Endodermal cell (in vitro differentiated cells): ENCODE measurements around the gene ANKLE2. TPM values are rescaled to one million over a fixed set of nuclear protein-coding genes. Genes with fewer than 3 reads are reported as not detected.

Experiments used
- DNase-seq: peaks from one replicate; pipeline ENCODE4 v3.0.0-alpha.2; 2017
- H3K27ac ChIP-seq: 2 replicates; pipeline ENCODE4 v1.5.1; 2013; ENCODE audit warnings: mild to moderate bottlenecking, low read depth, low read length, moderate library complexity
- H3K27me3 ChIP-seq: 2 replicates; pipeline ENCODE4 v1.6.1; 2013; ENCODE audit warnings: mild to moderate bottlenecking, low read length, moderate library complexity; ENCODE audit not compliant: insufficient read depth, control insufficient read depth, poor library complexity, severe bottlenecking
- H3K36me3 ChIP-seq: 2 replicates; pipeline ENCODE4 v1.7.0; 2013; ENCODE audit warnings: mild to moderate bottlenecking, low read length, moderate library complexity; ENCODE audit not compliant: control insufficient read depth, insufficient read depth
- H3K4me1 ChIP-seq: one replicate; pipeline ENCODE4 v1.7.0; 2013; ENCODE audit warnings: low read length; ENCODE audit not compliant: control insufficient read depth, insufficient read depth
- H3K4me3 ChIP-seq: 2 replicates; pipeline ENCODE4 v1.5.1; 2013; ENCODE audit warnings: mild to moderate bottlenecking, low read length, moderate library complexity
- H3K9ac ChIP-seq: 2 replicates; pipeline ENCODE4 v1.6.1; 2013; ENCODE audit warnings: mild to moderate bottlenecking, low read length, moderate library complexity; ENCODE audit not compliant: poor library complexity, severe bottlenecking; ENCODE audit errors: extremely low read depth
- H3K9me3 ChIP-seq: 2 replicates; pipeline ENCODE4 v1.6.1; 2013; ENCODE audit warnings: mild to moderate bottlenecking, low read length, moderate library complexity; ENCODE audit not compliant: control insufficient read depth
- H3K27ac Mint-ChIP-seq: 2 replicates; pipeline ENCODE4 v1.8.0; 2020; ENCODE audit warnings: mixed read lengths
- H3K27me3 Mint-ChIP-seq: 2 replicates; pipeline ENCODE4 v1.8.0; 2021; ENCODE audit warnings: mild to moderate bottlenecking, mixed read lengths; ENCODE audit not compliant: insufficient read depth
- H3K36me3 Mint-ChIP-seq: 2 replicates; pipeline ENCODE4 v1.8.0; 2020; ENCODE audit warnings: low read depth, mixed read lengths
- H3K4me1 Mint-ChIP-seq: 2 replicates; pipeline ENCODE4 v1.8.0; 2020; ENCODE audit warnings: mixed read lengths
- H3K4me3 Mint-ChIP-seq: 2 replicates; pipeline ENCODE4 v1.8.0; 2020; ENCODE audit warnings: mild to moderate bottlenecking, moderate library complexity, mixed read lengths
- H3K9me3 Mint-ChIP-seq: 2 replicates; pipeline ENCODE4 v1.8.0; 2020; ENCODE audit warnings: mild to moderate bottlenecking, mixed read lengths
- CTCF ChIP-seq: fragments of 200-600 bp; sonication (generic); conservative IDR thresholded peaks from 2 replicates; pipeline ENCODE4 v1.5.0; 2021; ENCODE audit warnings: antibody characterized with exemption, mild to moderate bottlenecking
- WGBS, 2 experiments: methylation state at CpG; one replicate each; pipeline versions ENCODE4 v1.1.5 to v1.1.7; 2013; ENCODE audit warnings: missing lambda C conversion rate in 2 of 2, mixed read lengths in 1 of 2; ENCODE audit not compliant: insufficient coverage in 1 of 2, insufficient read length in 1 of 2; 5-methylcytosine and 5-hydroxymethylcytosine counted together
- total RNA-seq, 2 donors: library from RNA; stranded (reverse); fragmentation: NEBNext Ultra II Directional in 1 of 2; extraction: Animal tissue kit (Norgen Biotek cat#: 25700) in 1 of 2; gene quantifications; 2 replicates in 1 of 2; 3 replicates in 1 of 2; pipeline ENCODE4 v1.2.1, GENCODE V29; 2021

ANKLE2 gene
- total RNA-seq, 2 donors from 2014 or later, result 87.8 to 88.5 TPM

- TF ChIP-seq CTCF, result no peak
- Mint-ChIP-seq H3K4me1 (peaks cover 16% of the 10 kb centered on the region), H3K27ac (no peak overlapping the region), H3K27me3 (peaks cover 9% of the 10 kb centered on the region), H3K36me3 (peaks cover 25% of the 10 kb centered on the region), H3K9me3 (no peaks in the 10 kb centered on the region), H3K4me3 (no peak overlapping the region)
- H3K4me1 ChIP-seq, result peaks cover 2% of the 10 kb centered on the region
- no peaks in the 10 kb centered on the region for H3K27me3 ChIP-seq
- no peak overlapping the region for H3K27ac ChIP-seq
- H3K36me3 ChIP-seq, result peaks cover 26% of the 10 kb centered on the region
- 88 to 92% methylated on average over 7 to 9 of the region's 9 CpGs for WGBS, 2 experiments
- no peak overlapping the region for H3K9ac ChIP-seq
- H3K4me3 ChIP-seq, result no peak overlapping the region
- H3K9me3 ChIP-seq, result no peaks in the 10 kb centered on the region
- DNase-seq, result no peak
Measured at GRCh38 chr12:132690112-132690511, 71.5 kb downstream of the ANKLE2 start.

- Mint-ChIP-seq H3K9me3 (no peaks in the 10 kb centered on the region), H3K4me3 (peak overlapping the region; percentile 55), H3K36me3 (peaks cover 24% of the 10 kb centered on the region), H3K27me3 (peaks cover 9% of the 10 kb centered on the region), H3K27ac (no peak overlapping the region), H3K4me1 (peaks cover 17% of the 10 kb centered on the region)
- TF ChIP-seq CTCF, result no peak
- Histone ChIP-seq H3K27ac (no peak overlapping the region), H3K4me1 (peaks cover 2% of the 10 kb centered on the region), H3K9ac (no peak overlapping the region), H3K9me3 (no peaks in the 10 kb centered on the region), H3K36me3 (peaks cover 25% of the 10 kb centered on the region), H3K27me3 (no peaks in the 10 kb centered on the region), H3K4me3 (peak overlapping the region; percentile 55)
- DNase-seq, result peak; percentile 68
- 57 to 67% methylated on average over 17 to 18 of the region's 18 CpGs for WGBS, 2 experiments
Measured at GRCh38 chr12:132689227-132689626, 72.4 kb downstream of the ANKLE2 start.

GRCh38 chr12:132687211-132688164 lies 74.1 kb downstream of the ANKLE2 start, which contains the start of the genes POLE and PXMP2:
Gene POLE (minus strand): TSS chr12:132687342. CDS start chr12:132687315, 27 bp downstream.
Gene PXMP2 (plus strand): TSS chr12:132687587. CDS start chr12:132687671, 84 bp downstream.
- no peak within 1 kb of the TSS for H3K27ac Mint-ChIP-seq
- Histone ChIP-seq H3K27ac (peak within 1 kb of the TSS; percentile 68), H3K9ac (peak within 1 kb of the TSS; percentile 75), H3K27me3 (no peaks in the 10 kb centered on the region), H3K4me3 (peak within 1 kb of the TSS; percentile 74), H3K36me3 (peaks cover 25% of the 10 kb centered on the region), H3K4me1 (peaks cover 2% of the 10 kb centered on the region), H3K9me3 (no peaks in the 10 kb centered on the region)
- no peaks in the 10 kb centered on the region for H3K9me3 Mint-ChIP-seq
- H3K36me3 Mint-ChIP-seq, result peaks cover 24% of the 10 kb centered on the region
- WGBS, 2 experiments, result 0% methylated on average over 32 to 134 of the region's 134 CpGs
- no peak for TF ChIP-seq CTCF
- peak within 1 kb of the TSS; percentile 68 for H3K4me3 Mint-ChIP-seq
- peaks cover 26% of the 10 kb centered on the region for H3K4me1 Mint-ChIP-seq
- peak; percentile 99 for DNase-seq
- peaks cover 9% of the 10 kb centered on the region for H3K27me3 Mint-ChIP-seq
